MCF 10A (cell line): ENCODE measurements around the gene HOXB5. TPM values are rescaled to one million over a fixed set of nuclear protein-coding genes. Genes with fewer than 3 reads are reported as not detected.

Experiments used
- BruUV-seq: library from RNA; stranded (reverse); fragments of 400-500 nt; replicated peaks from 2 replicates; lab custom pipeline; 2021; lab: Mats Ljungman, UMichigan
- CTCF ChIA-PET: fragments of 300-600 bp; sonication (Branson Sonifier 250); formaldehyde crosslinking; extraction: SDS; loops from one replicate; lab custom pipeline; 2021; ENCODE audit warnings: antibody characterized with exemption, inconsistent platforms; lab: Yijun Ruan, JAX
- POLR2A ChIA-PET: fragments of 300-600, 350-650 bp; sonication (Branson Sonifier 250); formaldehyde crosslinking; extraction: SDS; loops from one replicate; lab custom pipeline; 2020; ENCODE audit warnings: antibody characterized with exemption, inconsistent platforms; lab: Yijun Ruan, JAX
- DNase-seq: peaks from one replicate; pipeline ENCODE4 v3.0.0-alpha.2; 2018; ENCODE audit not compliant: unreplicated experiment
- H3K27ac Mint-ChIP-seq: one replicate; pipeline ENCODE4 v1.8.0; 2022; ENCODE audit warnings: mild to moderate bottlenecking, low read depth, mixed read lengths; ENCODE audit not compliant: unreplicated experiment
- H3K27me3 Mint-ChIP-seq: one replicate; pipeline ENCODE4 v1.8.0; 2022; ENCODE audit warnings: mixed read lengths; ENCODE audit not compliant: insufficient read depth, unreplicated experiment
- H3K36me3 Mint-ChIP-seq: one replicate; pipeline ENCODE4 v1.8.0; 2022; ENCODE audit warnings: mild to moderate bottlenecking, moderate library complexity, mixed read lengths; ENCODE audit not compliant: insufficient read depth, unreplicated experiment
- H3K4me1 Mint-ChIP-seq: one replicate; pipeline ENCODE4 v1.8.0; 2022; ENCODE audit warnings: mixed read lengths; ENCODE audit not compliant: insufficient read depth, unreplicated experiment
- H3K4me3 Mint-ChIP-seq: one replicate; pipeline ENCODE4 v1.8.0; 2022; ENCODE audit warnings: mild to moderate bottlenecking, moderate library complexity, mixed read lengths; ENCODE audit not compliant: unreplicated experiment
- H3K9me3 Mint-ChIP-seq: one replicate; pipeline ENCODE4 v1.8.0; 2022; ENCODE audit warnings: mixed read lengths; ENCODE audit not compliant: unreplicated experiment
- CTCF ChIP-seq: fragments of 200-600 bp; IDR thresholded peaks from one replicate; pipeline ENCODE4 v1.8.0; 2022; ENCODE audit warnings: antibody characterized with exemption, mild to moderate bottlenecking; ENCODE audit not compliant: unreplicated experiment
- intact Hi-C: fragments of 100-400 bp; cut with micrococcal nuclease; formaldehyde crosslinking; loops from 2 replicates; pipeline ENCODE4 v1.14.1; 2022
- total RNA-seq: library from RNA; stranded (reverse); gene quantifications from 2 replicates; pipeline ENCODE4 v1.2.3, GENCODE V29; 2022

HOXB5 gene
- total RNA-seq, 1 experiment from 2014 or later: not detected

- no peak for DNase-seq
- H3K27ac Mint-ChIP-seq: no peak overlapping the region
- no peak for TF ChIP-seq CTCF
- H3K36me3 Mint-ChIP-seq: no peaks in the 10 kb centered on the region
- no peaks in the 10 kb centered on the region for H3K9me3 Mint-ChIP-seq
- POLR2A ChIA-PET: interaction anchor here (0.6 kb wide), 1 partner anchor 10 kb away, joined by 3 read pairs; no protein-coding TSS in a partner anchor
- intact Hi-C loops: no loop called here
- H3K27me3 Mint-ChIP-seq: no peaks in the 10 kb centered on the region
- BruUV-seq: no TSS peak
- H3K4me1 Mint-ChIP-seq: no peaks in the 10 kb centered on the region
- CTCF ChIA-PET: interaction anchor here (0.6 to 0.9 kb wide), 3 partner anchors 8 to 209 kb away, joined by 3 to 4 read pairs (median 3); no protein-coding TSS in a partner anchor
- no peak overlapping the region for H3K4me3 Mint-ChIP-seq
These were observed 45.6 kb downstream of the HOXB5 start for GRCh38 chr17:48547808-48548522.

- no peak for TF ChIP-seq CTCF
- intact Hi-C loops: no loop called here
- BruUV-seq: no TSS peak
- ChIA-PET CTCF (interaction anchor here (0.5 to 0.9 kb wide), 5 partner anchors 13 to 1044 kb away, joined by 3 to 4 read pairs (median 3); no protein-coding TSS in a partner anchor), POLR2A (interaction anchor here (0.6 kb wide), 2 partner anchors 11 to 30 kb away, joined by 3 read pairs; no protein-coding TSS in a partner anchor)
- DNase-seq: no peak
- H3K4me3 Mint-ChIP-seq: no peak overlapping the region
- no peaks in the 10 kb centered on the region for H3K27me3 Mint-ChIP-seq
- H3K9me3 Mint-ChIP-seq: no peaks in the 10 kb centered on the region
- H3K4me1 Mint-ChIP-seq: no peaks in the 10 kb centered on the region
- H3K36me3 Mint-ChIP-seq: no peaks in the 10 kb centered on the region
- H3K27ac Mint-ChIP-seq: no peak overlapping the region
These were observed 46.4 kb downstream of the HOXB5 start for GRCh38 chr17:48546924-48547807.

GRCh38 chr17:48546137-48546923 is 47.2 kb downstream of the HOXB5 start:
- intact Hi-C loops: no loop called here
- no peaks in the 10 kb centered on the region for H3K4me1 Mint-ChIP-seq

More at GRCh38 chr17:48546137-48546923, 47.2 kb downstream of the HOXB5 start:
- Mint-ChIP-seq H3K27me3 (no peaks in the 10 kb centered on the region), H3K27ac (no peak overlapping the region), H3K9me3 (no peaks in the 10 kb centered on the region), H3K4me3 (no peak overlapping the region), H3K36me3 (no peaks in the 10 kb centered on the region)
- TF ChIP-seq CTCF: no peak
- no peak for DNase-seq
- ChIA-PET POLR2A (interaction anchor here (0.6 kb wide), 1 partner anchor 31 kb away, joined by 3 read pairs; no protein-coding TSS in a partner anchor), CTCF (interaction anchor here (0.5 to 0.9 kb wide), 4 partner anchors 13 to 1045 kb away, joined by 3 to 4 read pairs (median 3); no protein-coding TSS in a partner anchor)
- BruUV-seq: no TSS peak
